Fibroblast of skin of right biceps (primary cell): ENCODE measurements around the gene TCF12.
"Not testable (repeated sequence)": the region's sequence is repeated elsewhere in the genome, so short reads cannot be mapped to it uniquely, and the experiment has no call there.

ENCODE experiments used
- DNase-seq: peaks from one replicate; pipeline ENCODE4 v3.0.0-alpha.2; 2013

The TCF12 gene

DNA sequence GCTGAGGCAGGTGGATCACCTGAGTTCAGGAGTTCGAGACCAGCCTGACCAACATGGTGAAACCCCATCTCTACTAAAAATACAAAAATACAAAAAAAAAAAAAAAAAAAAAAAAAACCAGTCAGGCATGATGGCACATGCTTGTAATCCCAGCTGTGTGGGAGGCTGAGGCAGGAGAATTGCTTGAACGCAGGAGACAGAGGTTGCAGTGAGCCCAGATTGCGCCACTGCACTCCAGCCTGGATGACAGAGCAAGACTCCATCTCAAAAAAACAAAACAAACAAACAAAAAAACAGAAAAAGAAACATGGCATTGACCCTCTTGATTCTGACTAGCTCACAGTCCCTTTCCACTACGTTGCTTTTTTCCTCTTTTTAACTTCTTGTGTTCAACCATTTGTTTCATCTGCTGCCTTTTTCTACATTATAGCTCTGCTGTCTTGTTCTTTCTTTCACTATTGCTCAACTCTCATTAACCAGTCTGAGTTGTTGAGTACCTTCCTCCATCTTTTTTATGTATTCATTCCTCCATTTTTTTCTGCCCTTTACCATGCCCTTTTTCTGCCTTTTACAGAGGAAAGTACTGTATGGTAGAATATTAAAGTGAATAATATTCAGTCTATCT, 179.6 kb downstream of the TCF12 start:
- DNase-seq = not testable (repeated sequence)

GRCh38 chr15:57098896-57099295, 180.5 kb downstream of the TCF12 start:
- peak; percentile 47 for DNase-seq

- no peak for DNase-seq
These were observed 181.7 kb downstream of the TCF12 start for GRCh38 chr15:57100136-57100539.

DNA sequence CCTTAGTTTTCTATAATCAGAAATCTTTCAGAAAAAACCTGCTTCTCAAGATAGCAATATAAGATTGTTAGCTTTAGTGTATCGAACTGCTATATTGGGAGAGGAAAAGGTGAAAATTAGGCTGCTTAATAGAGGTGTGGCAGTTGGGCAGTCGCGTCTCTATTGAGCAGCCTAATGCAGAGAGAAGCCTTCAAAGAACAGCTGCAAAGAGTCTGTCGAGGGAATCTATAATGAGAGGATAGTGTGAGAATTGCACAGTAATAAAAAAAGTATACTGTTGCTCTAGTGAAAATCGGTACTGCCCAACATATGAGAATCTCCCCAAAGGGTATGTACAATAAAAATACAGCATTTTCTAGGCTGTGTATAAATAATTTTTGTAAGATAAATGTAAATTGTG, 184.4 kb downstream of the TCF12 start:
- no peak for DNase-seq

GRCh38 chr15:57108296-57108695, 189.9 kb downstream of the TCF12 start:
- DNase-seq = no peak

DNA sequence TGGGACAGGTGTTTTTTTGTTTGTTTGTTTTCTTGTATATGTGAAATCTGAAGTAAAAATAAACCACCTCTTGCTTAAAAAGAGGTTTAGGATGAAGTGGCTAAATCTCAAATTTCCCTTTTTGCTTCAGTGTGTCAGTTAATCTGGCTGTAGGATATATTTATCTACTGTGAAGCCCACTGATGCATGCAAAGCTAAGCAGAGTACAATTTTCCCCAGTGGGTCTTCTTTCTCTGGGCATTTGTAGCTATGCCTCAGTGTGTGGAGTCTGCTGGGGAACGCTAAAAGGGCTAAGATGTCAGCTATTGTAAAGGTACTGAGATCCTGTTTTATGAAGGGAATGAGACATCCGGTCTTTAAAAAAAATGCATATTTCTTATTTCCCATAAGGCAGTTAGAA, 190.6 kb downstream of the TCF12 start:
- no peak for DNase-seq

- no peak for DNase-seq
These were observed 192.6 kb downstream of the TCF12 start for GRCh38 chr15:57111002-57111401.

DNA sequence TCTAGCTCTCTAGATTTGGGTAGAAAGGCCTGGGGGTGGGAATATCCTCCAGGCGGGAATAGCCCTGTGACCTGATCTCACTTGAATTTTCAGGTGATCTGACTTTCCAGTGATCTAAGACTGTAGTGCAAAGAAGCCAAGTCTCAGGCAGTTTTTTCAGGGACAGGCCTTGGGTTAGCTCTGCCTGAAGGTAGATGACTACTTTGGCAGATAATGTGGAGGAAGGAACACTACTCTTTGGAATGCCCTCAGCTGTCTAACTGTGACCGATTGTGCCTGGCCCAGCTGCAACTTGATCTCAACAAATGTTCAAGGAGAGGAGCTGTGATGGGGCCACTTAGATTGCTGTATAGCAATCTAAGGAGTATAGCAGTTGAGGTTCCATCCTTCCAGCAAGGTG, 193.7 kb downstream of the TCF12 start:
- DNase-seq = peak; percentile 20

- DNase-seq = no peak
These were observed 195.6 kb downstream of the TCF12 start for GRCh38 chr15:57114070-57114469.

- DNase-seq = peak; percentile 60
These were observed 199.8 kb downstream of the TCF12 start for GRCh38 chr15:57118013-57118799.

GRCh38 chr15:57122080-57122840, 203.8 kb downstream of the TCF12 start:
- peak; percentile 27 for DNase-seq

GRCh38 chr15:57124036-57124435, 205.6 kb downstream of the TCF12 start:
- no peak for DNase-seq

DNA sequence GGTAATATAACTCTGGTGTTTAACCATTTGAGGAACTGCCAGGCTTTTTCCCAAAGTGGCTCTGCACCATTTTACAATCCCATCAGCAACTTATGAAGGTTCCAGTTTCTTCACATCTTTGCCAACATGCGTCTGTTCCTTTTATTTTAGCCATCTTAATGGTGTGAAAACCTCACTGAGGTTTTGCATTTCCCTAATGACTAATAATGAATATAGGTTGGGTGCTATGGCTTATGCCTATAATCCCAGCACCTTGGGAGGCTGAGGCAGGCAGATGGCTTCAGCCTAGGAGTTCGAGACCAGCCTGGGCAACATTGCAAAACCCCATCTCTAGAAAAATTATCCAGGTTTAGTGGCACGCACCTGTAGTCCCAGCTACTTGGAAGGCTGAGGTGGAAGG, 210.6 kb downstream of the TCF12 start:
- DNase-seq = no peak

GRCh38 chr15:57130956-57131355, 212.5 kb downstream of the TCF12 start:
- no peak for DNase-seq

GRCh38 chr15:57133127-57133968, 214.9 kb downstream of the TCF12 start:
- no peak for DNase-seq

DNA sequence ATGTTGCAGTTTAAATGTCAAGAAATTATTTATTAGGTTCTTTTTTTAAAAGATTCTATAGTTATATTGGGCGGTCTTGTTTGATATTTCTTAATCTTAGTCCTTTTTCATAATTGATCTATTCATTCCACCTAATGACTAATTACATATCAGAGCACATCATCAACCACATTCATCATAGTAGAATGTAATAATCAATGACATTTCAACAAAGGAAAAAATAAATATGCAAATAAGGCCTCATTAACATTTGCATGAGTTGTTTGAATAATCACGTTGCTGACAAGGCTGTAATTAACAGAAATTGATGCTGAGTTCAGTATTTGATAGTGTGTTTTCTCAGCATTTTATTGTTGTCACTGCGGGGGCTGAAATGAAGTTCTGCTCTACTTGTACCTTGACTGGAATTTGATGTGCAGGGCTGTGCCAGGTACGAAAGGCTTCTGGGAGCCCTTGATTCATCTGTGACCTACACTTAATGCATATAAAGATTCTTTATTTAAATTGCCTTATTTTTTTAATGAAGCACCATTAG, 215.7 kb downstream of the TCF12 start:
- DNase-seq = no peak

DNA sequence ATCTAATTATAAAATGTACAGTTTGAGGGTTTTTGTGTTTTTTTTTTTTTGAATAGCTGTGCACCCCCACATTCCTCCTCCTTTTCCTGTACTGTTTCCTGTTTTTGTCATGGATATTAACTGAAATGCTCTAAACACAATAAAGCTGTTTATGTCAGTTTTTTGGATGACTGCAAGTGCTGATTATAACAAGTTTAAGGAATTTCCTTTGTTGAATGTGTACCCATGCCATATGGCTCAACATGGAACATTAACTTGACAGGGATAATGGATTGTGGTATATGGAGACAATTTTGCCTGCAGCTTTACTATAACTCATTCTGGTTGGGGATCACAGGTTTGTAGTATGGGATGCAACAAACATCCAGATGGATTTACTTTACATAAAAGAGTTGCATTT, 216.4 kb downstream of the TCF12 start:
- no peak for DNase-seq

DNA sequence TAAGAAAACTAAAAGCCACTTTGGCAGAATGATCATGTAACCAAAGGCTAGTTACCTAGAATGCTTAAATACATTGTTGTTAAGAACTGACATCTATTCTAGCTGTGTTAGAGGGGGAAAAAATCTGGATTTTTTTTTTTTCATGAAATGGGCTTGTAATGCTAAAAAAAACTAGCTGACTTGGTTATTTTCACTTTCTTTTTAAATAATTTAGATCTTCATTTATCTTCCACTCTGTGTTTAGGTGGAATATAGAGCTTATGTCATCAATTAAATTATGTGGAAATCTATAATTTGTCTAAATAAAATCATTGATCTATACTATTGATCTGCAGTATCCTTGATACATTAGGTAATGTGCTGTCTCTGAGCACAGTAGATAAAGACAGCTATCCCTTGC, 217.4 kb downstream of the TCF12 start:
- no peak for DNase-seq

DNA sequence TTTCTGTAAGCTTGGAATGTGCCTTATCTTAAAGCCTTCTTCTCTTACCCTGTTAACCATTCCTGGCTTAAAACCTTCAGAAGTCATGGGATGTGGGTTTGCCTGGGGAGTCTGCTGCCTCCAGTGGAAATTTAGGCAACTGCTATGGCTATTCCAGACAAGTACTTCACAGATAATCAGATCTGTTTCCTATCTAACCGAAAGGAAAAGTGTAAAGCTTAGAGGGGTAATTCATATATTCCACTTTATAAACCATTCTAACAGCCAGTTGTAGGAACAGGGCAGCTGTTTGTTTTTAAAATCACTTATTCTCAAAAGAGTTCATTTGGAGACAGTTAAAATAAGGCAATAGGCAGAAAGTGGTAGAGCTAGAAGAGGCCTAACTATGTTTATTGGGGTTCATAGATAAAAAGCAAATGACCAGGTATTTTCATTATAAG, 219.9 kb downstream of the TCF12 start:
- peak; percentile 68 for DNase-seq

GRCh38 chr15:57143511-57144078, 225.2 kb downstream of the TCF12 start:
- no peak for DNase-seq

DNA sequence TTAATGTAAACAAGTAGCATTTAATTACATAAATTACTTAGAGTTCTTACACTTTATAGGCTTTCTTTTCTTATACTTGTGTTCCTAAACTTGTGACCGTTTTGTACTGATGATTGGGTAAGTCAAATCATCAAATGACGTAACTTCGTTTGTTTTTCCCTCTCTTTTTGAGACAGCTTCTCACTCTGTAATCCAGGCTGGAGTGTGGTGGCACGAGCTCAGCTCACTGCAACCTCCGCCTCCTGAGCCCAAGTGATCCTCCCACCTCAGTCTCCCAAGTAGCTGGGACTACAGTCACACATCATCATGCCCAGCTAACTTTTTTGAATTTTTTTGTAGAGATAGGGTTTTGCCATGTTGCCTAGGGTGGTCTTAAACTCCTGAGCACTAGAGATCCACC, 226.0 kb downstream of the TCF12 start:
- DNase-seq = no peak

DNA sequence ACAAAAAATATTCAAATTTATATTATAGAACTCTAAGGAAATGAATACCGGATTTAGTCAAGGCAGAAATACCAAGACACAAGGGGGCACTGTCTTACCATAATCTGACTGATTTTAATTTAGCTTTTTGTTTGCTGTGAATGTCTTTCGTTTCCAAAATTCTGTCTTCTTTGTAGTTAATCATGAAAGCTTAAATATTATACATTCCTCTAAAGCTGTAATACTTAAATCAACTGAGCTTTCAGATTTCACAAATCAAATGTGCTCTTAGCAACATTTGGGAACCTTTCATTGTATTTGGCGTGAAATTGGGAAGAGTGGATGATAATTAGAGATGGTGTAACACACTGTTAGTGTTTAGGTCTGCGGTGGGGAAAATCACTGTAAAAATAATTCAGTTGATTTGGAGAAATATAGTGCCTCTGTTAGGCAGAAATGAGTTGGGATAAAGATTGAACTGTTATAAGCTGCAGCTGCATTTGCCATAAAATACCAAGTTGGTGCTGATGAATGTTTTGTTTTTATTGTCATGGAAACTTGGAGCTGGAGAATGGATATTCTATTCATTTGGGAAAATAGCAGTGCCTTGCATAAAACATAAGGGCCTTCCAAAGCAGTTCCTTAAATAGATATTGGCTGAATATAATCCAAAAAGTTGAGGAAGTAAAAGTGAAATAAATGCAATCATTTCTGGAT, 228.2 kb downstream of the TCF12 start:
- DNase-seq = peak; percentile 60
